ENCODE results near the gene ANTXR1. TPM values are rescaled to one million over a fixed set of nuclear protein-coding genes. Genes with fewer than 3 reads are reported as not detected.

ANTXR1 gene
- total RNA-seq, 1 experiment from 2014 or later: 181 TPM

- Histone ChIP-seq H3K36me3 (ENCODE audit: insufficient read depth, low read length, poor library complexity, severe bottlenecking) (peaks cover 8% of the 10 kb centered on the region), H3K4me3 (ENCODE audit: low read depth, low read length, poor library complexity, severe bottlenecking) (no peak overlapping the region), H3K9me3 (ENCODE audit: low read depth, low read length, poor library complexity, severe bottlenecking) (no peaks in the 10 kb centered on the region), H3K27me3 (replicated peaks; ENCODE audit: insufficient read depth, low read depth, low read length, poor library complexity) (no peaks in the 10 kb centered on the region), H3K4me1 (ENCODE audit: insufficient read depth, low read length, poor library complexity, severe bottlenecking) (peaks cover 14% of the 10 kb centered on the region), H3K27ac (ENCODE audit: low read depth, low read length, poor library complexity, severe bottlenecking) (no peak overlapping the region)
- ChIA-PET CTCF (no interaction called here), POLR2A (ENCODE audit: low non-redundant PET) (no interaction called here)
- no TSS peak for BruUV-seq (replicated peaks)
- intact Hi-C loops (cut with micrococcal nuclease; ENCODE audit: unreplicated experiment): no loop called here
- TF ChIP-seq EZH2 (IDR thresholded peaks at IDR 0.05; ENCODE audit: borderline replicate concordance, low read depth, low read length, poor library complexity, severe bottlenecking) (no peak), CTCF (conservative IDR thresholded peaks at IDR 0.05; ENCODE audit: low read depth, low read length) (no peak)
- no peak for DNase-seq (ENCODE audit: low spot score)
Measured at GRCh38 chr2:69175790-69176715, 163.1 kb downstream of the ANTXR1 start.

GRCh38 chr2:69177063-69177771 is 164.2 kb downstream of the ANTXR1 start:
- Histone ChIP-seq H3K36me3 (ENCODE audit: insufficient read depth, low read length, poor library complexity, severe bottlenecking) (peaks cover 17% of the 10 kb centered on the region), H3K9me3 (ENCODE audit: low read depth, low read length, poor library complexity, severe bottlenecking) (no peaks in the 10 kb centered on the region), H3K27me3 (replicated peaks; ENCODE audit: insufficient read depth, low read depth, low read length, poor library complexity) (no peaks in the 10 kb centered on the region), H3K4me1 (ENCODE audit: insufficient read depth, low read length, poor library complexity, severe bottlenecking) (peaks cover 10% of the 10 kb centered on the region), H3K4me3 (ENCODE audit: low read depth, low read length, poor library complexity, severe bottlenecking) (no peak overlapping the region), H3K27ac (ENCODE audit: low read depth, low read length, poor library complexity, severe bottlenecking) (peak overlapping the region; percentile 50)
- no peak for DNase-seq (ENCODE audit: low spot score)
- TF ChIP-seq CTCF (conservative IDR thresholded peaks at IDR 0.05; ENCODE audit: low read depth, low read length): no peak
- TF ChIP-seq EZH2 (IDR thresholded peaks at IDR 0.05; ENCODE audit: borderline replicate concordance, low read depth, low read length, poor library complexity, severe bottlenecking): no peak
- no TSS peak for BruUV-seq (replicated peaks)
- intact Hi-C loops (cut with micrococcal nuclease; ENCODE audit: unreplicated experiment): no loop called here
- ChIA-PET POLR2A (ENCODE audit: low non-redundant PET) (interaction anchor here (0.6 kb wide), 1 partner anchor 856 kb away, joined by 3 read pairs; no protein-coding TSS in a partner anchor), CTCF (no interaction called here)

GRCh38 chr2:69177785-69178636 is 165.0 kb downstream of the ANTXR1 start:
- H3K36me3 ChIP-seq (ENCODE audit: insufficient read depth, low read length, poor library complexity, severe bottlenecking): peaks cover 23% of the 10 kb centered on the region
- no peaks in the 10 kb centered on the region for H3K27me3 ChIP-seq (replicated peaks; ENCODE audit: insufficient read depth, low read depth, low read length, poor library complexity)
- no TSS peak for BruUV-seq (replicated peaks)
- POLR2A ChIA-PET (ENCODE audit: low non-redundant PET): interaction anchor here (0.6 kb wide), 1 partner anchor 857 kb away, joined by 3 read pairs; no protein-coding TSS in a partner anchor
- intact Hi-C loops (cut with micrococcal nuclease; ENCODE audit: unreplicated experiment): no loop called here
- peaks cover 10% of the 10 kb centered on the region for H3K4me1 ChIP-seq (ENCODE audit: insufficient read depth, low read length, poor library complexity, severe bottlenecking)
- peak overlapping the region; percentile 50 for H3K27ac ChIP-seq (ENCODE audit: low read depth, low read length, poor library complexity, severe bottlenecking)
- TF ChIP-seq EZH2 (IDR thresholded peaks at IDR 0.05; ENCODE audit: borderline replicate concordance, low read depth, low read length, poor library complexity, severe bottlenecking) (no peak), CTCF (conservative IDR thresholded peaks at IDR 0.05; ENCODE audit: low read depth, low read length) (no peak)
- no peak overlapping the region for H3K4me3 ChIP-seq (ENCODE audit: low read depth, low read length, poor library complexity, severe bottlenecking)
- peak; percentile 61 for DNase-seq (ENCODE audit: low spot score)
- CTCF ChIA-PET: no interaction called here
- no peaks in the 10 kb centered on the region for H3K9me3 ChIP-seq (ENCODE audit: low read depth, low read length, poor library complexity, severe bottlenecking)

All from A673 (cell line).